Ectodermal cell (in vitro differentiated cells): Measurements from ENCODE around the gene COPS9. TPM values are rescaled to one million over a fixed set of nuclear protein-coding genes. Genes with fewer than 3 reads are reported as not detected.

Experiments used
- H3K27ac ChIP-seq: 2 replicates; pipeline ENCODE4 v1.7.0; 2013; ENCODE audit warnings: mild to moderate bottlenecking, low read depth, low read length; ENCODE audit not compliant: insufficient read depth, poor library complexity, severe bottlenecking
- H3K27me3 ChIP-seq: 2 replicates; pipeline ENCODE4 v1.7.0; 2013; ENCODE audit warnings: mild to moderate bottlenecking, low read length; ENCODE audit not compliant: insufficient read depth, control insufficient read depth, poor library complexity, severe bottlenecking
- H3K36me3 ChIP-seq: one replicate; pipeline ENCODE4 v1.7.0; 2013; ENCODE audit warnings: low read length; ENCODE audit not compliant: control insufficient read depth, insufficient read depth
- H3K4me1 ChIP-seq: one replicate; pipeline ENCODE4 v1.7.0; 2013; ENCODE audit warnings: low read length; ENCODE audit not compliant: control insufficient read depth, insufficient read depth
- H3K4me3 ChIP-seq: 2 replicates; pipeline ENCODE4 v1.7.0; 2013; ENCODE audit warnings: low read depth, low read length, control low read depth; ENCODE audit not compliant: insufficient read depth
- H3K9me3 ChIP-seq: 2 replicates; pipeline ENCODE4 v1.7.0; 2013; ENCODE audit warnings: mild to moderate bottlenecking, low read length, moderate library complexity; ENCODE audit not compliant: control insufficient read depth
- WGBS, 2 experiments: methylation state at CpG; one replicate each; pipeline ENCODE4 v1.1.7; 2013; ENCODE audit warnings: missing lambda C conversion rate in 2 of 2; 5-methylcytosine and 5-hydroxymethylcytosine counted together
- polyA plus RNA-seq, 4 experiments: library from polyadenylated mRNA; stranded (reverse); fragments of 50-300 nt; gene quantifications; one replicate each; pipeline ENCODE4 v1.2.3, GENCODE V29; 2013

Gene COPS9
- polyA plus RNA-seq (2013, experiment 1 of 4): 128 TPM
- 140 TPM for polyA plus RNA-seq (2013, experiment 2 of 4)
- 174 TPM for polyA plus RNA-seq (2013, experiment 3 of 4)
- 178 TPM for polyA plus RNA-seq (2013, experiment 4 of 4)

- Histone ChIP-seq H3K4me1 (peaks cover 22% of the 10 kb centered on the region), H3K27ac (no peak within 1 kb of the TSS), H3K9me3 (no peaks in the 10 kb centered on the region), H3K27me3 (peaks cover 15% of the 10 kb centered on the region), H3K36me3 (peaks cover 15% of the 10 kb centered on the region), H3K4me3 (peak within 1 kb of the TSS; percentile 96)
- WGBS, 2 experiments: 1% methylated on average over 79 of the region's 79 CpGs
These were observed at the start of gene COPS9 for GRCh38 chr2:240136013-240136670. Gene COPS9 (minus strand): TSS chr2:240136305. CDS start chr2:240136284, 21 bp downstream.

- Histone ChIP-seq H3K27me3 (no peaks in the 10 kb centered on the region), H3K4me3 (no peak overlapping the region), H3K4me1 (no peaks in the 10 kb centered on the region), H3K36me3 (no peaks in the 10 kb centered on the region), H3K27ac (no peak overlapping the region), H3K9me3 (no peaks in the 10 kb centered on the region)
- 71 to 84% methylated on average over 3 of the region's 3 CpGs for WGBS, 2 experiments
These were observed 48.6 kb upstream of the COPS9 start for GRCh38 chr2:240184656-240185055.

- 89 to 90% methylated on average over 13 of the region's 13 CpGs for WGBS, 2 experiments
These were observed 47.9 kb upstream of the COPS9 start for GRCh38 chr2:240183875-240184590.

GRCh38 chr2:240183006-240183874 is 47.1 kb upstream of the COPS9 start:
- Histone ChIP-seq H3K4me3 (no peak overlapping the region), H3K4me1 (no peaks in the 10 kb centered on the region), H3K9me3 (no peaks in the 10 kb centered on the region), H3K27me3 (no peaks in the 10 kb centered on the region), H3K27ac (no peak overlapping the region), H3K36me3 (no peaks in the 10 kb centered on the region)
- 93% methylated on average over 22 of the region's 22 CpGs for WGBS, 2 experiments

More at GRCh38 chr2:240183875-240184590, 47.9 kb upstream of the COPS9 start:
- H3K4me3 ChIP-seq: no peak overlapping the region
- H3K27me3 ChIP-seq: no peaks in the 10 kb centered on the region
- H3K36me3 ChIP-seq: no peaks in the 10 kb centered on the region
- H3K4me1 ChIP-seq: no peaks in the 10 kb centered on the region
- no peaks in the 10 kb centered on the region for H3K9me3 ChIP-seq
- no peak overlapping the region for H3K27ac ChIP-seq

- H3K4me3 ChIP-seq: no peak overlapping the region
- H3K27ac ChIP-seq: no peak overlapping the region
- H3K27me3 ChIP-seq: no peaks in the 10 kb centered on the region
- H3K9me3 ChIP-seq: no peaks in the 10 kb centered on the region
- H3K36me3 ChIP-seq: no peaks in the 10 kb centered on the region
- WGBS, 2 experiments: 91 to 92% methylated on average over 4 of the region's 4 CpGs
- no peaks in the 10 kb centered on the region for H3K4me1 ChIP-seq
These were observed 46.4 kb upstream of the COPS9 start for GRCh38 chr2:240182476-240182875.

GRCh38 chr2:240182001-240182400 is 45.9 kb upstream of the COPS9 start:
- H3K27ac ChIP-seq: no peak overlapping the region
- no peaks in the 10 kb centered on the region for H3K36me3 ChIP-seq
- 92 to 93% methylated on average over 5 of the region's 5 CpGs for WGBS, 2 experiments
- H3K9me3 ChIP-seq: no peaks in the 10 kb centered on the region
- H3K27me3 ChIP-seq: no peaks in the 10 kb centered on the region
- H3K4me1 ChIP-seq: no peaks in the 10 kb centered on the region
- no peak overlapping the region for H3K4me3 ChIP-seq

GRCh38 chr2:240179941-240180666 is 44.0 kb upstream of the COPS9 start:
- H3K36me3 ChIP-seq: no peaks in the 10 kb centered on the region
- H3K4me3 ChIP-seq: no peak overlapping the region
- WGBS, 2 experiments: 94% methylated on average over 8 of the region's 8 CpGs
- H3K27me3 ChIP-seq: no peaks in the 10 kb centered on the region
- H3K27ac ChIP-seq: no peak overlapping the region
- no peaks in the 10 kb centered on the region for H3K4me1 ChIP-seq
- H3K9me3 ChIP-seq: no peaks in the 10 kb centered on the region

GRCh38 chr2:240179186-240179815 is 43.2 kb upstream of the COPS9 start:
- H3K27ac ChIP-seq: no peak overlapping the region
- H3K4me3 ChIP-seq: no peak overlapping the region
- WGBS, 2 experiments: 88 to 90% methylated on average over 11 of the region's 11 CpGs
- H3K36me3 ChIP-seq: no peaks in the 10 kb centered on the region
- H3K9me3 ChIP-seq: no peaks in the 10 kb centered on the region
- no peaks in the 10 kb centered on the region for H3K4me1 ChIP-seq
- H3K27me3 ChIP-seq: no peaks in the 10 kb centered on the region

- Histone ChIP-seq H3K27ac (no peak overlapping the region), H3K4me1 (no peaks in the 10 kb centered on the region), H3K27me3 (no peaks in the 10 kb centered on the region), H3K9me3 (no peaks in the 10 kb centered on the region), H3K4me3 (no peak overlapping the region), H3K36me3 (no peaks in the 10 kb centered on the region)
- WGBS, 2 experiments: 87 to 94% methylated on average over 3 of the region's 3 CpGs
These were observed 42.5 kb upstream of the COPS9 start for GRCh38 chr2:240178564-240178963.
